SJCRH30 (cell line): Measurements from ENCODE around the gene LILRB1. TPM values are rescaled to one million over a fixed set of nuclear protein-coding genes. Genes with fewer than 3 reads are reported as not detected.
A peak's percentile ranks its signal among the peaks of the same experiment; 100 is the strongest.
"Not testable (repeated sequence)": the region's sequence is repeated elsewhere in the genome, so short reads cannot be mapped to it uniquely, and the experiment has no call there.

Experiments used
- DNase-seq, 2 experiments: peaks; one replicate each; pipeline ENCODE4 v3.0.0-alpha.2; 2015 to 2020
- H3K27ac ChIP-seq: fragments of 250-450 bp; sonication (Bioruptor Pico); 2 replicates; pipeline ENCODE4 v1.5.1; 2020; ENCODE audit warnings: mild to moderate bottlenecking, moderate library complexity
- H3K27me3 ChIP-seq: fragments of 250-450 bp; sonication (Bioruptor Pico); 2 replicates; pipeline ENCODE4 v1.5.1; 2020; ENCODE audit warnings: mild to moderate bottlenecking, moderate library complexity
- H3K36me3 ChIP-seq: fragments of 250-450 bp; sonication (Bioruptor Pico); 2 replicates; pipeline ENCODE4 v1.5.1; 2020; ENCODE audit warnings: mild to moderate bottlenecking, moderate library complexity
- H3K4me1 ChIP-seq: fragments of 250-450 bp; sonication (Bioruptor Pico); 2 replicates; pipeline ENCODE4 v1.5.1; 2020; ENCODE audit warnings: mild to moderate bottlenecking, moderate library complexity
- H3K4me3 ChIP-seq: fragments of 250-450 bp; sonication (Bioruptor Pico); 2 replicates; pipeline ENCODE4 v1.5.1; 2020; ENCODE audit warnings: mild to moderate bottlenecking, moderate library complexity
- H3K9me3 ChIP-seq: fragments of 250-450 bp; sonication (Bioruptor Pico); replicated peaks from 2 replicates; pipeline ENCODE4 v1.5.1; 2020; ENCODE audit warnings: mild to moderate bottlenecking, moderate library complexity
- total RNA-seq: library from RNA; depleted of rRNA; stranded (reverse); fragments of >200 nt; shearing (Covaris generic); gene quantifications from 2 replicates; pipeline ENCODE4 v1.2.3, GENCODE V29; 2014; rRNA removed

LILRB1 gene
- total RNA-seq, 1 experiment from 2014 or later: not detected

DNA sequence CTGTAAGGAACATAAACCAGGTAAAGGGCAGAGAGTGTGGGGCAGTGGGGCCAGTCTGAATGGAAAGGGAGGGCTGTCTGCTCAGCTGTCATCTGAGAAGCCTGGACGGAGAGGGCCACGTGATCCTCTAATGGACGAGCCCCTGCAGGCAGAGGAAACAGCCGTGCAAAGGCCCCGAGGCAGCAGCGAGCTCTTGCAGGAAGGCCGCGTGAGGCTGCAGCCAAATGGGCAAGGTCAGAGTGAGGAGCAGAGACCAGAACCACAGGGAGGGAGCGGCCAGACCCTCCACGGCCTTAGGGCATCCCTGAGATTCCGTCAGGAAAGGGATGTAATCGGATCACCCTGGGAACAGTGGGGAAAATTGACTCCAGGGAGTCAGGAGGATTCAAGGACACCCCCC is 36.9 kb downstream of the LILRB1 start:
- no peak for DNase-seq
- H3K27ac ChIP-seq: no peak overlapping the region

DNA sequence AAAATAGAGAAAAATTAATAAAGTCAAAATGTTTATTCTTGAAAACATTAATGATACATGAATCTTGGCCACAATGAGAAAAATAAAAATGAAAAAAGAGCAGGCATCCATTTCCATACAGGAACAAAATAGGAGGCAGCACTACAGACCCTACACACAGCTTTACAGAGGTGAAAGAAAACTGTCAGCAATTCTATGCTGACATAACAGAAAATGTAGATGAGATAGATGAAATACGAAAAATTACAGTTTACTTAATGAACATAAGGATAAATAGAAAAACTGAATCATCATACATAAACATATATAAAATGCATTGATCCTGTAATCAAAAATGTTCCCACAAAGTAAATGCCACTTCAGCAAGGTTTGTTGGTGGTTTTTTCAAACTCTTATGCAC is 38.1 kb downstream of the LILRB1 start:
- H3K4me3 ChIP-seq: no peak overlapping the region
- H3K27ac ChIP-seq: no peak overlapping the region
- H3K9me3 ChIP-seq: no peaks in the 10 kb centered on the region

More for the DNA sequence above, 36.9 kb downstream of the LILRB1 start:
- Histone ChIP-seq H3K4me3 (no peak overlapping the region), H3K4me1 (no peaks in the 10 kb centered on the region), H3K36me3 (no peaks in the 10 kb centered on the region), H3K9me3 (no peaks in the 10 kb centered on the region), H3K27me3 (no peaks in the 10 kb centered on the region)

DNA sequence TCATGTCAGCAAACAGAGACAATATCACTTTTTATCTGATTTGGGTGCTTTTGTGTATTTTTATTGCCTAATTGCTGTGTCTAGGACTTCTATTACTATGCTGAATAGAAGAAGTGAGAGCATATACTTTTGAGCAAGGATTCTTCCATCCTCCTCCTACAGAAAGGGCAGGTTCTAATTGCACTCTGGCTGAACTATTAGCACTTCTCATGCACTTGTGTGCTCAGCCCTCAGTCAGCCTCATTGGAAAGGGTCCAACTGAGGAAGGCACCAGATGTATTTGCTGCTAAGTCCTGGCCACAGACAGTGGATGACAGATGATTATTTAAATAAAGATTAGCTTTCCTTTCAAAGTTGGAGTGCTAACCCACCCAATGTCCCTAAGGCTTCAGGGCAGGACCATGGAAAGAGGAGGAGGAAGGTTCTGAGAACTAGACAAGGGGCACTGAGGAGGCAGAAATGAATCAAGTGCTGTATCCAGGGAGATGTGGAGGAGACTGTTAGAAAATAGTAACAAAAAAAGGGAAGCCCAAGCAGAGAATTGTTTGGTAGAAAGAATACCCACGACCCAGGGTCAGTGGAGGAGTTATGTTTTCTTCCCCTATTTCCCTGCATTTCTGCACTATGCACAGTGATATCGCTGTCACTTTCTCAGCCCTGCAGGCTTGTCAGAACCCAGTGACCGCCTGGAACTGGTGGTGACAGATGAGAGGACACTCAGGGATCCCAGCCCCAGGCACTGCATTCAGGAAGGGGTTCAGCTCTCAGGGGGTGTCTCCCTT is 40.5 kb downstream of the LILRB1 start:
- no peak overlapping the region for H3K27ac ChIP-seq
- no peaks in the 10 kb centered on the region for H3K4me1 ChIP-seq
- no peak for DNase-seq
- no peak overlapping the region for H3K4me3 ChIP-seq
- no peaks in the 10 kb centered on the region for H3K36me3 ChIP-seq
- H3K27me3 ChIP-seq: no peaks in the 10 kb centered on the region
- no peaks in the 10 kb centered on the region for H3K9me3 ChIP-seq

More for the DNA sequence above, 38.1 kb downstream of the LILRB1 start:
- Histone ChIP-seq H3K27me3 (no peaks in the 10 kb centered on the region), H3K36me3 (no peaks in the 10 kb centered on the region), H3K4me1 (no peaks in the 10 kb centered on the region)
- DNase-seq: no peak

DNA sequence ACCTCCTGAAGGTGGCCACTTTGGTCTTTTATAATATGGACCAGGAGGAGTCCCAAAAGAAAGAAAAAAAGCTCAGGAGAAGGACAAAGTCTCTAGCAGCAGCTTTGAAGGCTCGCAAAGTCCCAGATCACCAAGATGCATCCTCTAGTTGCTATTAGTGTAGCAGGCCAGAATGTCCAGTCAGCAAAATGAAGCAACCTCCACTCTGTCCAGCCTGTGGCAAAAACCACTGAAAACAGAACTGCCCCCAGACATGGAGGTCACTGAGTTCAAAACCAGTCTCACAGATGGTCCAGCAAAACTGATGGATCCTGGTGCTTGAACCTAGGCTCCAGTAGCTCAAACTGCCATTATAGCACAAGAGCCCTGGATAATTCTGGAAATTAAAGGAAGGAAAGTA is 42.9 kb downstream of the LILRB1 start:
- Histone ChIP-seq H3K9me3 (no peaks in the 10 kb centered on the region), H3K36me3 (no peaks in the 10 kb centered on the region), H3K4me3 (no peak overlapping the region), H3K4me1 (no peaks in the 10 kb centered on the region), H3K27ac (no peak overlapping the region), H3K27me3 (no peaks in the 10 kb centered on the region)
- no peak for DNase-seq

DNA sequence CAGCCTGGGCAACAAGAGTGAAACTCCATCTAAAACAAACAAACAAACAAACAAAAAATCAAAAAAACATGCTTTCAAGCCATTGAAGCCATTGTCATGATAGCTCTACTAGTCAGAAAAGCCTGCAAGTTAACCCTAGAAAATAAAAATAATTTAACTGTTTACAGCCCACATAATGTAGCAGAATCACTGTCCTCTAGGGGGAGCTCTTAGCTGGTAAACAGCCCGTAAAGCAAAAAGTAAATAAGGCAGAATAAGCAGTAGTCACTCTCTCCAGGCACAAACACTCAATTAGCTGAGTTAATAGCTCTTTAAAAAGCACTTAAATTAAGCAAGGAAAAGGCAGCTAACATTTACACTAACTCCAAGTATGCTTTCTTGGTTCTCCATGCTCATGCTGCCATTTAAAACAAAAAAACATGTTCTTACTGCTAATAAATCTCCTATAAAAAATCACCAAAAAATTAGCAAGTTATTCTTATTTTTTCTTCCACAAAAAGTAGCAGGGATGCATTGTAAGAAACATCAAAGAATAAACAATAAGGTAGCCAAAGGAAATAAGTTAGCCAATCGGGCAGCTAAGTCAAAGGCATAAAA is 43.8 kb downstream of the LILRB1 start:
- DNase-seq: peak; percentile 17 to 63
- Histone ChIP-seq H3K27ac (no peak overlapping the region), H3K36me3 (no peaks in the 10 kb centered on the region), H3K4me1 (no peaks in the 10 kb centered on the region), H3K4me3 (no peak overlapping the region), H3K27me3 (no peaks in the 10 kb centered on the region), H3K9me3 (no peaks in the 10 kb centered on the region)

DNA sequence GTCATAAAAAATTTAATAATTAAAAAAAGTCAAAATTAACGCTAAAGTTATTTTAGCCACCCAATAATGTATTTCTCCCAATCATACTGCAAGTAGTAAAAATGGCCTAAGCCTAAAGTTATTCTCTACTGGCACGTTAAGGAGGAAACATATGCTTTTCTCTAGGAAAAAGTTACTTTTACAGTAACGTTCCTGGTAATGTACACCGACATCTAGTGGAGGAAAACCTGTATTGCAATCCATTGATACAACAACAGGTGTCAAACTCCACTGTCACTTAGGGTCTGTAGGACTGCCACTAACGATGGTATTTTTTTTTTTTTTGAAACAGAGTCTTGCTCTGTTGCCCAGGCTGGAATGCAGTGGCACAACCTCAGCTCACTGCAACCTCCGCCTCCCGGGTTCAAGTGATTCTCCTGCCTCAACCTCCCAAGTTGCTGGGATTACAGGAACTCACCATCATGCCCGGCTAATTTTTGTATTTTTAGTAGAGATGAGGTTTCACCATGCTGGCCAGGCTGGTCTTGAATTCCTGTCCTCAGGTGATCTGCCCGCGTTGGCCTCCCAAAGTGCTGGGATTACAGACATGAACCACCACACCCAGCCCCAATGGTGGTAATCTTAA is 46.0 kb downstream of the LILRB1 start:
- not testable (repeated sequence) for H3K36me3 ChIP-seq, H3K4me1 ChIP-seq, H3K27me3 ChIP-seq, H3K9me3 ChIP-seq, H3K4me3 ChIP-seq, H3K27ac ChIP-seq
- DNase-seq: peak; percentile 21 to 74

DNA sequence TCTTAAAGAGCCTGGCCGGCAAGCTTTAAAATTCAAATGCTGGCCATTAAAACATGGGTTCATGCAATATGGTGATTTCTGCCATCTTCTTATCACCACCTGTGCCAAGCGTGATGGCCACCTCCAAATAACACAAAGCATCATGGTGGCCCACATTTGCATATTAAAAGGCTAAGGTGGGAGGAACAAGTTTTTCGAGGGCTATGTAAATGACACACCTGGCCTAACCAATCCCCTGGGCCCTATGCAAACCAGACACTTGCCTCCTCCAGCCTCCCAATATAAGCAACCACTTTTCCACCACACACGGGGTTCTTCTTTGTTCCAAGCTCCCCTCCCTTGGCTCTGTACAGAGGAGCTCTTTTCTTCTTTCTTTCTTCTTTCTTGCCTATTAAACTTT is 46.9 kb downstream of the LILRB1 start:
- Histone ChIP-seq H3K36me3 (no peaks in the 10 kb centered on the region), H3K4me3 (no peak overlapping the region), H3K27ac (no peak overlapping the region), H3K9me3 (no peaks in the 10 kb centered on the region), H3K27me3 (no peaks in the 10 kb centered on the region), H3K4me1 (no peaks in the 10 kb centered on the region)
- no peak for DNase-seq

DNA sequence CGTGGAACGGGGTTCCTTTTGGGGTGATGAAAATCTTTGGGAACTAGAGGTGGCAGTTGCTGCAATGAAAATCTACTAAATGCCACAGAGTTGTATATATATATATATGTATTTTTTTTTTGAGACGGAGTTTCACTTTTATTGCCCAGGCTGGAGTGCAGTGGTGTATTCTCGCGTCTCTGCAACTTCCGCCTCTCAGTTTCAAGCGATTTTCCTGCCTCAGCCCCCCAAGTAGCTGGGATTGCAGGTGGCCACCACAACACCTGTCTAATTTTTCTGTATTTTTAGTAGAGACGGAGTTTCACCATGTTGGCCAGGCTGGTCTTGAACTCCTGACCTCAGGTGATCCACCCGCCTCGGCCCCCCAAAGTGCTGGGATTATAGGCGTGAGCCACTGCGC is 51.3 kb downstream of the LILRB1 start:
- not testable (repeated sequence) for H3K9me3 ChIP-seq, DNase-seq, H3K36me3 ChIP-seq, H3K27me3 ChIP-seq, H3K27ac ChIP-seq, H3K4me3 ChIP-seq, H3K4me1 ChIP-seq

DNA sequence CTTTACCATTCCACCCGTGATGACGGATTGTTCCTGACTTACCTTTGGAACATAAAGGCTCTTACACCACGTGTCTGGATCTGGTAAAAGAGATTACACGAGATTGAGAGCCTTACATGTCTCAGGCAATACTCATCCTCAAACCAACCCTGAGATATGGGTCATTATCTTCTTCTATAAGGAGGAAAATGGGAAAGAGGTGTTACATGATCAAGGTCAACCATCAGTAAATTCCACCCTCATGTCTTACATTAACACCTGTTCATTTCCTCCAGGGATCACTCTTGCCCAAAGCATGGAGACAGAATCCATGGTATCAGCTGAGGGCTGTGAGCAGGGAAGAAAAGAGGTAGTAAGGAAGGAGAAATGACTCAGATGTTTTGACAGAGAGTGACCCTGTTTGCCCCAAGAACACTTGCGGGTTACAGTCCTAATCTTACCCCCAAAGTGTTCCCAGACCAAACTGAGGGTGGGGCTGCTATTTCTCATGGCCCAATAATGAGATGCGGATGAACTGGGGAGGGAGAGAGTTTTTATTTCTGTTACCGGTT is 52.1 kb downstream of the LILRB1 start:
- Histone ChIP-seq H3K36me3 (no peaks in the 10 kb centered on the region), H3K4me3 (no peak overlapping the region), H3K9me3 (no peaks in the 10 kb centered on the region; the same call in 1 of the 2 replicates), H3K27me3 (no peaks in the 10 kb centered on the region), H3K27ac (no peak overlapping the region), H3K4me1 (no peaks in the 10 kb centered on the region)
- no peak for DNase-seq

DNA sequence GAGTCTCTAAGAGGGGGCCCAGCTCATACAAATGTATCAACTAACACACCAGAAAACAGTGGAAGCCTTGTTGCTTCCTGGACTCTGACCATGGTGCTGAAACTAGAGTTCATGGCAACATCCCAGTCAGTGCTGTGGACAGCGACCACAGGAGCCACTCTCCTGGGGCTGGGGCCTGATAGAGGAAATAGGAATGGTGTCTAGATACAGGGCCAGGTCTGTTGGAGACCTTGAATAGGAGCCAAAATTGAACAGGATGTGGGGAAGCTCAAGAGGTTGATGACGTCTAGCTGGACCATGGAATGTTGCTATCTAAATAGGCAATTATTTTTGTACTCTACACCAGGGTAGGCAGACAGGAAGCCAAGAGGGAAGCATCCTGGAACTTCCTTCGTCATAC is 54.2 kb downstream of the LILRB1 start:
- peak; percentile 68 to 83 for DNase-seq
- no peak overlapping the region for H3K4me3 ChIP-seq
- H3K9me3 ChIP-seq: no peaks in the 10 kb centered on the region; the same call in 1 of the 2 replicates
- H3K36me3 ChIP-seq: no peaks in the 10 kb centered on the region
- no peaks in the 10 kb centered on the region for H3K27me3 ChIP-seq
- no peak overlapping the region for H3K27ac ChIP-seq
- no peaks in the 10 kb centered on the region for H3K4me1 ChIP-seq

Other genes starting within 250 kb of the LILRB1 start
- gene TTYH1, start 215.0 kb upstream of the LILRB1 start, total RNA-seq: not detected in 2 replicates
- 18.9 and 25.6 TPM in 2 replicates for gene LENG8, start 181.3 kb upstream of the LILRB1 start, total RNA-seq
- gene LENG9, start 166.7 kb upstream of the LILRB1 start, total RNA-seq: 0.38 and 0.40 TPM in 2 replicates
- 0.20 and 1.2 TPM in 2 replicates for gene CDC42EP5, start 157.2 kb upstream of the LILRB1 start, total RNA-seq
- not detected in 2 replicates for gene LAIR2, start 127.7 kb upstream of the LILRB1 start, total RNA-seq
- not detected in 2 replicates for gene LILRA2, start 56.7 kb upstream of the LILRB1 start, total RNA-seq
- gene LILRA1, start 36.9 kb upstream of the LILRB1 start, total RNA-seq: not detected in 2 replicates
- not detected in 2 replicates for gene LILRB4, start 32.5 kb downstream of the LILRB1 start, total RNA-seq
- not detected in 2 replicates for gene KIR3DL3, start 94.0 kb downstream of the LILRB1 start, total RNA-seq
- not detected in 2 replicates for gene KIR2DL3, start 108.0 kb downstream of the LILRB1 start, total RNA-seq
- gene KIR2DL1, start 139.3 kb downstream of the LILRB1 start, total RNA-seq: not detected in 2 replicates
- gene KIR2DL4, start 173.1 kb downstream of the LILRB1 start, total RNA-seq: not detected in 2 replicates
- not detected in 2 replicates for gene KIR3DL1, start 186.0 kb downstream of the LILRB1 start, total RNA-seq
- not detected in 2 replicates for gene KIR2DS4, start 202.2 kb downstream of the LILRB1 start, total RNA-seq
- gene KIR3DL2, start 220.0 kb downstream of the LILRB1 start, total RNA-seq: not detected in 2 replicates
- not detected in 2 replicates for gene FCAR, start 243.8 kb downstream of the LILRB1 start, total RNA-seq